Measurements from ENCODE around the gene CPNE5. TPM values are rescaled to one million over a fixed set of nuclear protein-coding genes. Genes with fewer than 3 reads are reported as not detected.
A peak's percentile ranks its signal among the peaks of the same experiment; 100 is the strongest.

Gene CPNE5
- total RNA-seq, 1 donor from 2014 or later = 6.9 TPM

GRCh38 chr6:36804563-36804962 lies 34.7 kb downstream of the CPNE5 start:
- DNase-seq (ENCODE audit: low spot score) (no peak), ATAC-seq (no peak)
- intact Hi-C loops (cut with DNase I) = no loop called here

- ATAC-seq (no peak), DNase-seq (ENCODE audit: low spot score) (no peak)
- intact Hi-C loops (cut with DNase I) = no loop called here
Observed at GRCh38 chr6:36803908-36804307, 35.3 kb downstream of the CPNE5 start.

- DNase-seq (ENCODE audit: low spot score) (no peak), ATAC-seq (no peak)
- intact Hi-C loops (cut with DNase I) = no loop called here
Observed at GRCh38 chr6:36803482-36803881, 35.8 kb downstream of the CPNE5 start.

GRCh38 chr6:36800223-36801076 lies 38.8 kb downstream of the CPNE5 start:
- intact Hi-C loops (cut with DNase I) = no loop called here
- no peak for DNase-seq (ENCODE audit: low spot score)
- ATAC-seq = no peak

- intact Hi-C loops (cut with DNase I) = no loop called here
- ATAC-seq = no peak
- no peak for DNase-seq (ENCODE audit: low spot score)
Observed at GRCh38 chr6:36798852-36799251, 40.4 kb downstream of the CPNE5 start.

- DNase-seq (ENCODE audit: low spot score) (no peak), ATAC-seq (no peak)
- intact Hi-C loops (cut with DNase I) = no loop called here
Observed at GRCh38 chr6:36797653-36798052, 41.6 kb downstream of the CPNE5 start.

- no peak for ATAC-seq
- intact Hi-C loops (cut with DNase I) = no loop called here
- no peak for DNase-seq (ENCODE audit: low spot score)
Observed at GRCh38 chr6:36797055-36797454, 42.2 kb downstream of the CPNE5 start.

- intact Hi-C loops (cut with DNase I) = no loop called here
- no peak for ATAC-seq
Observed at GRCh38 chr6:36794713-36795065, 44.6 kb downstream of the CPNE5 start.

GRCh38 chr6:36793913-36794712 lies 45.1 kb downstream of the CPNE5 start:
- no peak for DNase-seq (ENCODE audit: low spot score)
- intact Hi-C loops (cut with DNase I) = no loop called here
- no peak for ATAC-seq

More at GRCh38 chr6:36794713-36795065, 44.6 kb downstream of the CPNE5 start:
- DNase-seq (ENCODE audit: low spot score) = no peak

- ATAC-seq (no peak), DNase-seq (ENCODE audit: low spot score) (no peak)
- intact Hi-C loops (cut with DNase I) = no loop called here
Observed at GRCh38 chr6:36793296-36793912, 45.8 kb downstream of the CPNE5 start.

GRCh38 chr6:36791521-36792135 lies 47.6 kb downstream of the CPNE5 start:
- ATAC-seq = no peak

GRCh38 chr6:36791085-36791484 lies 48.2 kb downstream of the CPNE5 start:
- intact Hi-C loops (cut with DNase I) = no loop called here
- DNase-seq (ENCODE audit: low spot score) (no peak), ATAC-seq (no peak)

More at GRCh38 chr6:36791521-36792135, 47.6 kb downstream of the CPNE5 start:
- no peak for DNase-seq (ENCODE audit: low spot score)
- intact Hi-C loops (cut with DNase I) = no loop called here

- DNase-seq (ENCODE audit: low spot score) (no peak), ATAC-seq (peak; percentile 12)
- intact Hi-C loops (cut with DNase I) = no loop called here
Observed at GRCh38 chr6:36788768-36789167, 50.5 kb downstream of the CPNE5 start.

- intact Hi-C loops (cut with DNase I) = no loop called here
- no peak for ATAC-seq
- no peak for DNase-seq (ENCODE audit: low spot score)
Observed at GRCh38 chr6:36788186-36788585, 51.1 kb downstream of the CPNE5 start.

- intact Hi-C loops (cut with DNase I) = no loop called here
- ATAC-seq = no peak
- DNase-seq (ENCODE audit: low spot score) = no peak
Observed at GRCh38 chr6:36787210-36787609, 52.0 kb downstream of the CPNE5 start.

GRCh38 chr6:36786055-36786675 lies 53.1 kb downstream of the CPNE5 start:
- intact Hi-C loops (cut with DNase I) = no loop called here

GRCh38 chr6:36784376-36784636 lies 54.9 kb downstream of the CPNE5 start:
- intact Hi-C loops (cut with DNase I) = no loop called here
- ATAC-seq (no peak), DNase-seq (ENCODE audit: low spot score) (no peak)

More at GRCh38 chr6:36786055-36786675, 53.1 kb downstream of the CPNE5 start:
- ATAC-seq (no peak), DNase-seq (ENCODE audit: low spot score) (no peak)

- DNase-seq (ENCODE audit: low spot score) (no peak), ATAC-seq (no peak)
- intact Hi-C loops (cut with DNase I) = no loop called here
Observed at GRCh38 chr6:36783603-36784375, 55.5 kb downstream of the CPNE5 start.
